HG02610 (cell line): ENCODE results near the gene ITIH1.

ENCODE experiments used
- ATAC-seq: cut with Tn5 transposase; IDR thresholded peaks from one replicate; pipeline ENCODE4 v1.9.1; 2021; ENCODE audit warnings: mild to moderate bottlenecking, moderate library complexity; ENCODE audit not compliant: unreplicated experiment

The ITIH1 gene

GRCh38 chr3:52838561-52839267 is 61.3 kb downstream of the ITIH1 start:
- ATAC-seq, result no peak

DNA sequence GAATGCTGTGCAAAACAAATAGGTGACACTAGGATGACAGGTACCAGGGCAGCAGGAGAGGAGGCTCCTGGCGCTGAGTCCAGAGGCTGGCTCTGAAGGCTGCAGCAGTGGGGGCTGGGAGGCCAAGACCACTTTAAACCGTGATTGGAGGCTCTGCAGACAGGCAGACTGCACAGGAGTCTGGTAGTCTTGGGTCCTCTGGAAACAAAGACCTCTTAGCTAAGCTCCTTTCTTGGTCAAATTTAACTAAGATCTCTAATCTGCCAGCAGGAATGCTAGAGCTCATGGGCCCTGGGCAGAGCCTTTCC is 61.8 kb downstream of the ITIH1 start:
- no peak for ATAC-seq

DNA sequence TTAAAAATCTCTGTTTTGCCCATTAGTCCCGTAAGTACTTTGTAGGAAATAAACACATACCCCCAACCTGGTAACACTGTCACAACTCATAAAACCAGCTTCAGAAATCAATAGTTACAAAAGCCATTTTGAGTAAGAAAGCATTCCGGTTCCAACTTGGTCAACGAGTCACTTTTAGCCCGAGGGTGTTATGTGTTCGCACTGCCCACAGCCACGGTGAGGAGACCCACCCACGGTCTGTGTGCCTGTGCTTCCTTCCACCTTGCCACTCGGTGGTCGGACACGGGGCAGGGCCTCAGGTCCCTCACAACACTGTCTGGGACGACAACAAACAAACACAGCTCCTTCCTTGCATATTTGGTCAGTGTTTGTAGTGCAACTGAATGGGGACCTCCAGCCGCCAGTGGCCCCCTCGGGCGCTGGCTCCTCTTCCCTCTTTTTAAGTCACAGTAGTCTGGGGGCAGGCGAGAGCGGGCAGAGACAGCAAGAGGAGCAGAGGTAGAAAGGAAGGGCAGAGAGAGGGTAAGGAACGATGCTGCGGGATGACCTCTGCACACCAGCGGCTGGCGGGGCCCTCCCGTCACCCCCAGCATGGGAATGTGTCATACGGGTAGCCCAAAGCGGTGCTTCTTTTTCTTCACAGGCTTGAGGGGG is 62.6 kb downstream of the ITIH1 start:
- no peak for ATAC-seq

GRCh38 chr3:52841211-52841980 is 64.0 kb downstream of the ITIH1 start:
- peak; percentile 60 for ATAC-seq
